CD4-positive, alpha-beta T cell treated with Interleukin-17A for 4 hours (primary cell): ENCODE results near the gene GBF1.
"Not testable (repeated sequence)": the region's sequence is repeated elsewhere in the genome, so short reads cannot be mapped to it uniquely, and the experiment has no call there.

ENCODE experiments used
- DNase-seq: peaks from one replicate; pipeline ENCODE4 v3.0.0-alpha.2; 2020; ENCODE audit warnings: mixed read lengths

The GBF1 gene

DNA sequence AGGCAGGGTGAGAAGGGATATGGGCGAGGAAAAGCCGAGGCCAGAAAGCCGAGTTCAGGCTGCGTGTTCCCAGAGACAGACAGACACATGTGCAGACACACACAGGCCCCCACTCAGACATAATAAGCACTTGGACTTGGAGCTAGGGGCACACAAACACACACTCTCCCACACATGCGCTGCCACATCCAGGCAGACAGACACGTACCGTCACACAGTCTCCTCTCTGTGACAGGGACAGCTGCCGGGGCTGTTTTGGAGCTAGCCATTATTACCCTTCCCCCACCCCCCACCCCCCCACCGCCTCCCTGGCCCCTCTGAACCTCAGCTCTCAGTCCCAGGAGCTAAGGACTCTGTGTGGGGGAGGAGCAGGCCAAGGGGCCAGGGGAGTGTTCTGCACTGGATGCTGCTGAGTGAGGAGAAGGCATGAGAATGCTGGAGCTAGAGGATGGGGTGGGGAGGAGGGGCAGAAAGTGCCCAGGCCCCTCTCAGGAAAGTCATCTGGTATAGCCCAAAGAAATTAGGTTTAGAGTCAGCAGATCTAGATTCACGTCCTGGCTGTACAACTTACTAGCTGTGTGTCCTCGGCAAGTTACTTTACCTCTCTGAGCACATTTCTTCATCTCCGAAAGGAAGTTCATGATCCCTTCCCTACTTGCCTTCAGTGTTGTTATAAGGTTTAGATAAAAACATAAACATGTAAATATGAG is 10.3 kb upstream of the GBF1 start:
- no peak for DNase-seq

DNA sequence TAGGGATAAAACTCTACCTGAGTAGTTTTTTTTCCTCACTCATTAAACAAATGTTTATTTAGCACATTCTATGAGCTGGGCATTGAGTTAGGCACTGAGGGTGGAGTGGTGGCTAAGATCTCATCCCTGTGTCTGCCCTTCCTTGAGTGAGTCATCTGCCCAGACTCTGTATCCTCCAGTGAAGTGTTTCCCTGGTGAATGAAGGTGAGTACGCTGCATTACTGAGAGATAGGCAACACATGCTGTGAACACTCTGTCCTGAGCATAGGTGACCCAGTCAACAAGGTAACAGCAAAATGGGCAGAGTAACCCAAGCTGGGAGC is 9.8 kb upstream of the GBF1 start:
- no peak for DNase-seq

DNA sequence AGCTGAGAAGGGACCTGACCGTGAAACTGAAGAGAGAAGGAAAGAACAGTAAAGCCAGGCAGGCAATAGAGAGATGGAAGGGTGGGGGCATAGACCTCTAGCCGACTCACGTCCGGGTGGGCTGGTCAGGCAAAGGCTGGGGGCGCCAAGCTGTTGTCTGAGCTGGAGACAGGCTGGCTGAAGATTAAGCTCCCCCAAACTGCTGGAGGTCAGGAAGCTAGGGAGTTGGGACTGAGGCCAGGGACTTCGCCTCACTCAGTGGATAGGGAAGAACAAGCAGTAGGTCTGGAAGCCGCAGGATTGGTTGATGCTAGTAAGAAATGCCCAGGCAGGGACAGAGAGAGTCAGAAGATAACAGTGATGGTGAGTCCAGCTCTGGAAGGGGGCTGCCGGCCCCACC is 9.3 kb upstream of the GBF1 start:
- no peak for DNase-seq

DNA sequence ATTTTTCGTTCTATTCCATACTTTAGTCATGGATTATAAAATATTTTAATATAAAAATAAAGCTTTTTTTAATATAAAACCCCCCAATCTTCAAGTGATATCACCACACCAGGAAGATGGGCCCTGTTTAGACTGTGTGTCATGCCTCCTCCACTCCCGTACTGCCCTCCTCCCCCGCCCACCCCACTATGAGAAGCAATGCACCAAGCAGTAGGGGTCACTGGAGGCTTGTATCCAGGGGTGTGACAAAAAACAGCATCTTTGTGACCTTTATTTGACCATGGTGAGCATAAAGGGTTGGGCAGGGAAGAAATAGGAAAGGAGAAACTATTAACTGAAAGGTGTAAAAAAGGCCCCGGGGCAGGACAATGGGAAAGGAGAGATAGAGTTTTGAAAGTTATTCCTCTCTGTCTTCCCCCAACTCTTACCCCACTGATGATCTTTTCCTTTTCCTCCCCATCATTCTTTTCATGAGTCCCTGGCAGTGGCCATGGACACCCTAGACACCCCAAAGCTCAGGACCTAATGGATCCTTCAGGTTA is 7.5 kb upstream of the GBF1 start:
- DNase-seq, result no peak

DNA sequence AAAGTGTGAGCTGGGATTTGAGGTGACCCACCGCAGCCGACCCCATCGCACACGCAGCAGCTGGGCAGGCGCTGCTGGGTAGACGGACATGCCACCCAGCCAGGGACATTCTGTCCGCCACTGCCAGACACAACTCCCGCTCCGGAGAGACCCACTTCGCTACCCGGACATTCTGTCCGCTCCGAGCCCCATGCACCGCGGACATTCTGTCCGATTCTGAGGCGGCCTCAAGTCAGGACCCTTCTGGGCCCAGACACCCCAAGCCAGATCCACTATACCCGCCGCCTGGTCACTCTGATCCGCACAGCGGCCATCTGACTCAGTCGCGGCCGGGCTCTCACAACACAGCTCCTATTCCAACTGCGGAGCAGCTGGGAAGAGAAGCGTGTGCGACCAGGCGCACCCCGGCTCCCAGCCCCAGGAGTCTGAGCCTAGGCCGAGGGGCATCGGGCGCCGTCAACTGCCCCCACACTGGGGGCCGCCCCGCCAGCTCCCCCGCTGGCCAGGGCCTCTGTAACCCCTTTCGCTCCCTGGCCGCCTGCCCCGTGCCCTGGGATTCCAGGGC is 4.8 kb upstream of the GBF1 start:
- DNase-seq, result no peak

DNA sequence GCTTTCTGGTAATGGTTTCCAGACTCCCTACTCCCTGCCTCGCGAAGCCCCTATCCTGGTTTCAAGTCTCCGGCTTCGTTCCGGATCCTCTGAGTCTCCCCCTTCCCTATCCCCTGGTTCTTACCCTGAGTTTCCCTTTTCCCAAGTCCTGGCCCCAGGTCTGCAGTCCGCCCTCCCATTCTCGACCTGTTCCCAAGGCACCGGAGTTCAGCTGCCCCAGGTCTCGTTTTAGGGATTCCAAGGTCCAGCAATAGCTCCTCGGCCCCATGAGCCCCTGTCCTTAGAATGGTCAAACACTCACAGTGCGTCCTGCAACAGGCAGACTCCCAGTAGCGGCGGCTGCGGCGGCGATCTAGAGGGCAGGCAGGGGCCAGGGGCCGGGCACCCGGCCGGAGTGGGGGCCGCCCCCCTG is 4.3 kb upstream of the GBF1 start:
- peak; percentile 8 for DNase-seq

DNA sequence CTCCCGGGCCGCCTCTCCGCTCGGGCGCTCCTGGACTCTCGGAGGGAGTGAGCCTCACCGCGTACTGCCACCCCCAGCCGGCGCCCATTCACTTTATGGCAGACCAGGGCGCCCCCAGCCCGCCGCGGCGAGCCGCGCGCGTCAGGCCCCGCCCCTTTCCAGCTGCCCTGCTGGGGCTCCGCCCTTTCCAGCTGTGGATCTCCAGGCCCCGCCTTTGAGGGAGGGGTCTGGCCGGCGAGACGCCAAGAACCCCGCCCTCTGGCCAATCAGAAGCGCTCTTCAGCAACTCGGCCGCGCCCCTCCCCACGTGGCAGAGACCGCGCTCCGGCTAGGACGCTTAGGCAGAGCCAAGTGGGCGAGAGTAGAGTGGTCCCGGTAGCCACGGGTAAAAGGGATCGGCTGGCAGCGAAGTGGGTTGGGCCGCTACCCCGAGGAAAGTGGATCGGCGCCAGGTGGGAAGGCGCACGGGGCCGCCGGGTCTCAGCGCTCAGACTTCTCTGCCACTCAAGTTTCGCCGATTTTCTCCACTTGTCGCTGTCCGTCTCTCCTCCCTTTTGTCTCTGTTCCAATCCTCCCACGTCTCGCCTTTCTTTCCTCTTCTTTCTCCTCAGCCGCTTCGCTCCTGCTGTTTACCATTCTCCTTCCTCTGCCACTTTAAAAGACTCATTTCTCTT is 3.8 kb upstream of the GBF1 start, which contains the start of gene PITX3:
PITX3 (minus strand) TSS at position 69 of the 674 bp plus-strand sequence. CDS start 9,432 bp downstream, outside the sequence.
- peak; percentile 88 for DNase-seq

DNA sequence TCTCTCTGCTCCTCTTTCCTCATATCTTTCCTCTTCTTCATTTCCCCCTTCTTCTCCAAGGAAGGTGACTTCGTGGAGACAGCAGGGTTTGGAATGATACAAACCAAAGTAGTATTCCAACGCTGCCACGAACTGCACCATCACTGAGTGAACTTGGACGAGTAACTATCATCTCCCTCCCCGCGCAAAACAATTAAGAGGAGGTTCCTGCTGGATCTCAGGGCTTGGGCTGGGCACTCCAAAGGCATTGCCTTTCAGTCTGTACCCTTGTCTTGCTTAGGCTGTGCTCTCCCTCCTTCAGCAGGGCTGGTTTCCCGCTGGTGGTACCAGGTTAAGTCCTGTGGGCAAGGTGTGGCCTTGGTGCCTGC is 3.2 kb upstream of the GBF1 start:
- DNase-seq, result no peak

DNA sequence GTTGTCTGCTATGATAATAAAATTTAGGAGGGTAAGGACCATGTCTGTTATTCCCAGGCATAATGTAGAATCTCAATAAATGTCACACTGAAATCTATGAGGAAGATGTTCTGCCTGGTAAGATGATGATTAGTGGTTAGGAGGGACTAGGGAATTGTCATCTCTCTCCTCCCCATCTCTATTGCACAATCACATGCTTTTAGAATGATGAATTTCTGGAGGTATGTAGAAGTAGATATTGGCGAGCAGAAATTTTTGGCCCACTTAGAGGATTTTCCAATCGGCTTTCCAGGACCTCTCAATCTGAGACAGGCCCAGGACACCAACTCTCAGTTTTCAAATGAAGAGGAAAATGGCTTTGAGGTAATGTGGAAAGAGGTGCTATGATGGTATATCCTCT is 2.0 kb upstream of the GBF1 start:
- no peak for DNase-seq

DNA sequence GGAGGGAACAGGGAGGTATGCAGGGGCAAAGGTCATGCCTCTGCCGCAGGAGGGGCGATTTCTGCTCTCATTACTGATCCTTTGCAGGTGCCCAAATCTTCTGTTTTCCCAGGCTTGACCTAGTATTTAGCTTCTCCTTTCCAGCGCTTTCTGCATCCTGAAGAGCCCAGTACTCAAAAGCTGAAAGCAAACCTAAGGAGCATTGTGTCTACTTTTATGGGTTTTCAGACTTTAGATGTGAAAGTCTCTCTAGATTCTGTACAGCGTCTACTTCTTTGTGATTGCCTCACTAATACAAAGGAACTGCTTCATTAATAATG is 560 bp downstream of the GBF1 start:
- DNase-seq, result no peak

DNA sequence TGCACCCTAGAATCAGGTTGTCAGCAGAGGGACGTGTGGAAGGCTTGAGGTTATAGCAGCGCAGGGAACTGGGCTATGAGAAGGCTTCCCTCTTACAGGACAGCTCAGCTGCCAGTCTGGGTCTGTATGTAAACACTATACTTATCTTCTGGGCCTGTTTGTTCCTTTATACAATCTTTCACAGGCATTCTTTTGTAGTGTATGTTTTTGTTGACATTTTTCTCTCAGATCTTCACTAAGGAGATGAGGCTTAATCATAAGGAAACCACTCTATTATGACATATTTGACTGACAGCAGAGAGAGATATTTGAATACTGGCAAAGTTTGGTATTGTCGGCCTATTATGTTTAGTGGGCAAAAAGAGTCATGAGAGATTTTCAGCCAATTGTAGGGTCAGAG is 929 bp downstream of the GBF1 start:
- no peak for DNase-seq

DNA sequence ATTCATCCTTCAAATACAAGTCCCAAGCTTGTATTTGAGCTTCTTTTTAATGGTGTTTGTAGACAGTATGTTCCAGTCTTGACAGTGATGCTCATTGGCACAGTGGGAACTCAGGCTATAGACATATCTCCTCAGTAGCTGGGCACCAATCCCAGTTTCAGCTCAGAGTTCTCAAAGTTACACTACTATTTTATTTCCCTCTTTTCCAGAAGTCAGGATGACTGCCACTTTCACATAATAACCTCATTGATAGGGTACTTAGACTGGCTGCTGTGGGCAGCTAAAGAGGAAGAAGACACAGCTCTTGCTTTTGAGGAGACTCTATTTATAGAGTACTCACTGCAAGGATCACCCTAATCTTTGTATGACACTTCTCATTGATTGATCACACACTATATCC is 2.4 kb downstream of the GBF1 start:
- no peak for DNase-seq

DNA sequence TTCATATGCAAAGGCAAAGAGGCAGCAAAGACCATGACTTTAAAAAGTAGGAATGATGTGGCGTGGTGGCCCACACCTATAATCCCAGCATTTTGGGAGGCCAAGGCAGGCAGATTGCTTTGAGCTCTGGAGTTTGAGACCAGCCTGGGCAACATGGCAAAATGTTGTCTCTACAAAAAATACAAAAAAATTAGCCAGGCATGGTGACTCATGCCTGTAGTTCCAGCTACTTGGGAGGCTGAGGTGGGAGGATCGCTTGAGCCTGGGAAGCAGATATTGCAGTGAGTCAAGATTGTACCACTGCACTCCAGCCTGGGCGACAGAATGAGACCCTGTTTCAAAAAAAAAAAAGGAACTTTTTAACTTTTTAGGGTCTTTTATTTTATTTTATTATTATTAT is 7.2 kb downstream of the GBF1 start:
- not testable (repeated sequence) for DNase-seq

DNA sequence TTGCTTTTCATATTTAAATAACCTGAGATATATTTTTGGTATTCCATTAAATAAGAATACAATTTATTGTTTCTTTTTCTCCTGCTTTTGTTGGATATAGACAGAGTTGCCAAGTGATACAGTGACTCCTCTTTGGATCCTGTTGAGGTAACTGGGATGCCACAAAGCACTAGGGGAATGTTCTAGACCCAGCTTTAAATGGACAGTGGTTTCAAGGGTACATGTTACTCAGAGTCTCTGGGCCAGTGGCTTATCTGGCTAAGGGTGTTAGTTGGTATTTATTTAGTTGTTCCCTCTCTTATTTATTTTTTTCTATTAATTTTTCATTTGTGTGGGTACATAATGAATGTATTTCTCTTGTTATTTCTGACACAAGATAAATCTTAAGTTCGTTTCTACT is 9.1 kb downstream of the GBF1 start:
- DNase-seq, result no peak

DNA sequence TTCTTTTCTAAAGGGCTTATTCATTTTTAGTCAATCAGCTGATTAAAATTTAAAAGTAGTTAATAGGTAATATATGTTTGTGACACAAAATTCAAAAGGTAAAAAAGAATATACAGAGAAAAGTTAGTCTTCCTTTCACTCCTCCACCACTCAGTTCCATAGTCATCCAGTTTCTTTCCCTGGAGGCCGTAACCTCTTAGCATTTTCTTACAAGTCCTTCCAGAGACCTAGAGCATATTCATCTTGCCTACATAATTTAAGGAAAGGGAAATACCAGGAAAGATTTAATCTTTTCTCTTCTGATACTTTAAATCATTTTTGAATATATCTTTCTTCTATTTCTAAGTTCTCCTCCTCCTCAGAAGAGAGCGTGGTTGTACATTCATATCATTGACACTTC is 10.1 kb downstream of the GBF1 start:
- no peak for DNase-seq

DNA sequence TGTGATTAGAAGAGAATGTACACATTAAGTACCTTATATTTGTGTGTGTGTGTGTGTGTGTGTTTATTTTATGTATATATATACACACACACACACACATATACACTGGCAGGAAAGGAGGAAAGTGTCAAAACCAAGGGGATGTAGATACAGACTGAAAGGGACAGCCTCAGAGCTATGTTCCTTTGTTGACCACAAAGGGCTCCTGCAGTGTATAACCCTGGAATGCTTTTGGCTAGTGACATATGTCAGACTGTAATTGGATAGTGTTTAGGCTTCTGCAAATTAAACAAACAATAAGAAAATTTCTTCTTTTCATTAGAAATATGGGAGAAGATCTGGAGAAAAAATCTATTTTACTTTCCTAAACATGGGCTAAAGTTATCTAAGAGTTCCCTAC is 15.9 kb downstream of the GBF1 start:
- DNase-seq, result no peak

DNA sequence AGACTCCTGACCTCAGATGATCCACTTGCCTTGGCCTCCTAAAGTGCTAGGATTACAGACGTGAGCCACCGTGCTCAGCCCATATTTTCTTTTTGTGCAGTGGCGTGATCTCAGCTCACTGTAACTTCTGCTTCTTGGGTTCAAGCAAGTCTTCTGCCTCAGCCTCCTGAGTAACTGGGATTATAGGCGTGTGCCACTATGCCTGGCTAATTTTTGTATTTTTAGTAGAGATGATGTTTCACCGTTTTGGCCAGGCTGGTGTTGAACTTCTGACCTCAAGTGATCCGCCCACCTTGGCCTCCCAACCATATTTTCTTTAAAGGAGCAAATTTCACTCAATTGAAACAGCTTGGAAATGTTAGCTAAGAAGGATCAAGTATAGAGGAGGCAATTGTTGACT is 16.5 kb downstream of the GBF1 start:
- no peak for DNase-seq

DNA sequence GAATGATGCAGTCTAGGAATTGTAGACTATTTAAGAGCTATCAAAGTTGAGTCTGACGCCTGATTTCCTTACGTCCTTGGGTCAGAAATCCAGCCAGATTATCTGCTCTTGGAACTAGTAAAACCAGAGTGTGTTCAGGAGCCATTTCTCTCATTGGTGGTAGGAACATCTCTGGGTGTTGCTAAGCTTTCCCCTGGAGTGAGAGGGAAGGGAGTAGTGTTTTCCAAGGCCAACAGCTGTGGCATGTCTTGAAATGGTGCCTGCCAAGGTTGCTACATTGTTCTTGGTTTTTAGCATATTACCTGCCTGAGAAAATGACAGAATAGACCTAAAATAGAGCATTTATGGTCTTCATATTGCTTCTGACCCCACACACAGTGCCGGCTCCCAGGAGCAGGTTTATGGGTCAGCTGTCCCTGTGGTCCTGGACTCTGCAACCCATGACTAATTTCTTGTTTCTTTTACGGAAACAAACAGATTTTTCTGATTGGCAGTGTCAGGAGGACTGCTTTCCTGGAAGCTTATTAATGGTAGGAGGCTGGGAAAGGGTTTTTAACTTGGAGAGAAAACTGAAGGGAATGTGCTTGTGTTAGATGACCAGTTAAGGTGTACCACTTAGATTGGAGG is 17.5 kb downstream of the GBF1 start:
- DNase-seq, result no peak

DNA sequence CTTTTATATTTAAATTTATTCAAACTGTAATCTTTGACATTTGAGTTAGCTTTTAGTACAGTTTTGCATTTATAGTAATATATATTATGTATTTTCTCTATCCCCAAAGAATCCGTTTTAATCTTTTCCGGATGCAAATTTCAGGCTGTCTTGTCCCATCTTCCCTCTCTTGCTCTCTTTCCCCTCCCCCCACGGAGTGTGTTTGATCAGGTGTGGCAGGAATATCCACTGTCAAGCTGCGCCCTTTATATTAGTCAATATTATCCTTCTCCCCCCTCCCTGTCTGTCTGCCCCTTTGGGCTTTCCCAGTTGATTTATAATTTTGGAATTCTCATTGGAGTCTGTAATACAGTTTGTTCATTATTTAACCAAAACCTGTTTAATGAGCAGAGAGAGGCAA is 19.0 kb downstream of the GBF1 start:
- no peak for DNase-seq

DNA sequence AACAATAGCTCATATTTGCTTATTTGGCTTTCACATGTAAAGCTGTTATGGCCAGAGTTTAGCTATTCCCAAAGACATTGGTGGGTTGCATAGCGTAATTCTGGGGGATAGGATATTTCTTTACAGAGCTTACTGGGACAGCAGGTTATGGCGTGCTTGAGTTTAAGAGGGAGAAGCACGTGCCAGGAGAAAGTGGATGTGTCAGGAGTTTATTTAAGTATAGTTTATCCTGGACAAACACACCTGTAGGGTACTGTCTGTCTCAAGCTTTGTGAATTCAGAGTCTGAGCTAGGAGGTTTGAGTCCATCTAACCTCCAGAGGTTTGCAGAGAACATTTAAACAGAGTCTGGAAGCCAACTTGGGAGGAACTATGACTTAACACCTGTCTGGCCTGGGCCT is 21.3 kb downstream of the GBF1 start:
- no peak for DNase-seq

DNA sequence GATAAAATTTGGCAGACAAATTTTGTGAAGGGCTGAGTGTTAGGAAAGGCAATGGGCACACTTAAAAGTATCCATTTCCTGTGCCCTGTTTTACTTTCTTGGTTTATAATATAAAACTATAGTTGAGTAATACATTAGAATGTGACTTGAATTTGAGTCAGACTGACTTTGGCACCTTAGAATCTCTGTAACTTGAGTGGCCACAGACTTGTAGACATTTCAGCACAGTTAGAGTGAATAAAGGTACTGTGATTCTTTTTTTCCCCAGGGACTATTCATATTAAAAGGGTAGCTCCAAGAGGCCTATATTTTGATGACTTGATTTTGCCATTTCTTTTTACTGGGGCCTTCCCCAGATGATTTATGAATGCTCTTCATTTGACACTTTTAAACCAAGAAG is 22.4 kb downstream of the GBF1 start:
- no peak for DNase-seq

DNA sequence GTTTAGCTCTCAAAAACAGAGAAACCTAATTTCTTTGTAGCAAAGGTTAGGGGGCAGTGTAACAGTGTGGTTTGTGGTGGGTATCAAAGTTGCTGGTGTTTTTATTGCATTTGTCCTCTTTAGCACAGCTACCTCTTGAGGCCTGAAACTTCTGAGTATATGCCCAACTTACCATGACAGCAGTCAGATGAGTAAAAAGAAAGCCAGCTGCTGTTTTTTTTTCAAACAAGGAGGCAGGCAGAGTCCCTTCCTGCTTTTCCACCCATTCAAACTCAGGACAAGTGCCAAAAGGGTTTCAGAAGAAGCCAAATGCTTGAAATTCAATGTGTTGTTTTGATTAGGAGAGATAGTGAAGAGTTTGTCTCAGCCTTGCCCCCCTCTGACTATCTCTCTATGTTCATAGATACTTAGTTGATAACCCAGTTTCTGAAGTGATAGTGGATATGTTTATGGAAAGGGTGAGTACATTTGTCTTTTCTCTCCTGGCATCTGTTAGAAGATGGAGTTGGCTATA is 23.1 kb downstream of the GBF1 start:
- DNase-seq, result no peak

DNA sequence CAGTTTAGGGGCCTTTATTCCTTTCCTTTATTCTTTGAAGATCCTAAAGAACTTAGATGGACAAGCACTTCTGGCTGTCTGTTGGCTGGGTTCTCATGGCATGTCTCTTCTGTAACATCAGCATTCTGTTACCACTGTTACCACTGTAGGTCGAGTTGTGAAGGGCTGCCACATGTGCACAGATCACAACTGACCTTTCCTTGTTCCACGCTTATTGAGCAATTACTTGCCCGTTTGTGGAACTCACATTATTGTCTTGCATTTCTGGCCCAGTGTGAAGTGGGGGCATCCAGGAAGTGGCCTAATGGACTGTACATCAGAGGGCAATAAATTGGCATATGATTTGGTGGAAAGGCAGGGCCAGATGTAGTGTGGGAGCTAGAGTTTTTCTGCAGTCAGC is 23.7 kb downstream of the GBF1 start:
- DNase-seq, result no peak

DNA sequence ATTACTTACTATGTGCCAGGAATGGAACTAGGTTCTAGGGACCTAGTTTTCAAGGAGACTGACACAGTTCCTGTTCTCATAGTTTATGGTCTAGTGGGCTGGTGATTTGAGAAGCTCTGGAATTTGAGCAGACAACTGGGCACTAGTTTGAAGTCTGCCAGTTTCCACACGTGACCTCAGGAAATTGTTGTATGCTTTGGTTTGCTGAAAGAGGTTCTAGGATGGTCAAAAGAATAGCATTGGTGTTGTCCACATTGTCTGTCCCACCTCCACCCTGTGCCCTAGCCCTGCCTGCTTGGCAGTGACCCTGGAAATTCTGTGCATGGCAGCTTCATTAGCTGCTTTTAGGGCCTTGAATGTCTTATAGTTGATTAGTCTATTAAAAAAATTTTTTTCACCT is 28.7 kb downstream of the GBF1 start:
- DNase-seq, result no peak
